ENCODE measurements around the gene IFI44.

The IFI44 gene

GRCh38 chr1:78652019-78652560, 2.5 kb downstream of the IFI44 start:
- no peak for DNase-seq (ENCODE audit: low spot score)

- DNase-seq (ENCODE audit: low spot score) = no peak
Measured at GRCh38 chr1:78658901-78659300, 9.3 kb downstream of the IFI44 start.

GRCh38 chr1:78663923-78664322, 14.3 kb downstream of the IFI44 start:
- no peak for DNase-seq (ENCODE audit: low spot score)

DNA sequence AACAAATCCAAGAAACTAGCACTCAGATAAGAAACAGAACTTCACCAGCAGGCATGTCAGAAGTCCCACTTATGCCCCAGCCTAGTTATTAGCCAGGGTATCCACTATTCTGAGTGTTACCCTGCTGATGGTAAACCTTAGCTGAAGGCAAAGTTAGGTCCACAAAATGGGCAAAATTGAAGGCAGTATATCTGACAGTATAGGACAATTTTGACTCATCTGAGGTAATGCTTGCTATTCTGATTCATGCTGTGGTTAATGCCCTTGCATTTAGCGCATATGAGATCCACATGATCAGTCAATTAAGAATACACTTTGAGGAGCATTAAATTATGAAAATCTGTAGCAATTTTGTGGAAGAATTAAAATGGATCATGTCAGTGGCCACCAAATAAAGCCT, 15.1 kb downstream of the IFI44 start:
- no peak for DNase-seq (ENCODE audit: low spot score)

DNA sequence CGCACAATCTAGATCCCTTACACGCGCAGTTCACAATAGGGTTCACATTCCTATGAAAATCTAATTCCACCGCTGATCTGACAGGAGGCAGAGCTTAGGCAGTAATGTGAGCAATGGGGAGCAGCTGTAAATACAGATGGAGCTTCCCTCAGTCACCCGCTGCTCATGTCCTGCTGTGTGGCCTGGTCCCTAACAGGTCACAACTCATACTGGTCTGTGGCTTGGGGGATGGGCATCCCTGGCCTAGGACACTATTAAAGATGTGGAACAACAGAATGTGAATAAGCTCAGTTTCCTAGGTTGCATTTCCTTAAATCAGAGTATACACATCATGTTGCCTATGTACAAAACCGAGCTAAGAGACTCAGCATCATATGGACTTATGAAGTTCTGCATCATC, 16.2 kb downstream of the IFI44 start:
- no peak for DNase-seq (ENCODE audit: low spot score)

- DNase-seq (ENCODE audit: low spot score) = no peak
Measured at GRCh38 chr1:78667939-78668338, 18.3 kb downstream of the IFI44 start.

GRCh38 chr1:78668427-78668826, 18.8 kb downstream of the IFI44 start:
- no peak for DNase-seq (ENCODE audit: low spot score)

- DNase-seq (ENCODE audit: low spot score) = no peak
Measured at GRCh38 chr1:78672428-78672827, 22.8 kb downstream of the IFI44 start.

- DNase-seq (ENCODE audit: low spot score) = no peak
Measured at GRCh38 chr1:78673120-78673519, 23.5 kb downstream of the IFI44 start.

DNA sequence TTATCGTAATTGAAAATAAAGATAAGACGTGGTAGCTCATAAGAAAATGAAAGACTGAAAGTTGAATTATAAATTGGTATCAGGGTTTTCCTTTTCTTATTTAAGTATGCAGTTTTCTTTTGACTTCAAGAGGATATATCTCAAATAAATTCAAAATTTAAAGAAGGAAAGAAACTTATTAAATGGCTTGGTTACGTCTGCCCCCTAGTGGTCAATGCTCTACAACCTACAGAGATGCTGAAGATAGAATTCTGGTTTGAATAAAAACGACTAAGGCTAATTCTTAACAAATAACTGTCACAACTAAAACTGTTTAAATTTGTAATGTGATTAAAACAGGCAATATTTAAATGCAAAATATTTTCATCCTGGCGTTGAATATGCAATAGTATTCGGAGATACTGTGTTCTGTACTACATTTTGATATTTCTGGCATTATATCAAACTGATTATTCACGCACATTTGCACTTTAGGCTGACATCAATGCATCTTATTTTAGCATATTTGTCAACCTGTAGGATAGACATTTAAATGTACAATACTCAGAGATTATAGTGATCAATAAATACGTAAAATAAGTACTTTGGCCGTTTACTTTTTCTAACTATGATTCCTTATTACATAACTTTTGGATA, 26.8 kb downstream of the IFI44 start:
- peak; percentile 68 for DNase-seq (ENCODE audit: low spot score)

DNA sequence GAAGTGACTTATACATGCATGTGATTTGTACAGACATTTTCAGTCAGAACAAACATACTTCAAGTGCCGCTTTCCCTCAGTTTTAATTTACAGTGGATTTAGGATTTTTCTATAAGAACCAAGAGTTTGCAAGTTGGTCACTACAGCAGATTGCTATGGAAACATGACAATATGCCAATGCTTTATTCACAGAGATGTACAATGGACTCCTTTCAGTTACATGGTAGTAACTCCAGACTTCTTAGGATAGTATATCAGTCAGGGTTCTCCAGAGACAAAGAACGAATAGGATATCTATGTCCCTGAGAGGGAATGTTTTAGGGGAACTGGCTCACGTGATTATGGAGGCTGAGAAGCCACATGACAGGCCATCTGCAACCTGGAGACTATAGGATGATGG, 27.4 kb downstream of the IFI44 start:
- DNase-seq (ENCODE audit: low spot score) = no peak

DNA sequence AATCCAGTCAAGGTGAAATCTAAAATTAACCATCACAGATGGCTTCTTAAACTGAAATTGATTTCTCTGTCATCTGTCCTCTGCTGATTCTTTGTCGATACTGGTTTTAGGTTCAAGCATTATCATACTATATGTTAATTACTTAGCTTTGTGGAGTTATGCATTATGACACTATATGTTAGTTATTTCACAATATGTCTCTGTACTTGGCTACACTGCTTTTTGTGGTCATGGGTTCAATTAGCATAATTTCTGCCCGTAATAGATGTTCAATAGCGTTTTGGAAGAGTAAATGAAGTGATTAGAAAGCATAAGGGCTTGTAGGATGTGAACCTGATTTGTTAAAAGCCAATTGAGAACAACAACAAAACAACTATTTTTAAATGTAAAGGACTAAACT, 28.2 kb downstream of the IFI44 start:
- no peak for DNase-seq (ENCODE audit: low spot score)

DNA sequence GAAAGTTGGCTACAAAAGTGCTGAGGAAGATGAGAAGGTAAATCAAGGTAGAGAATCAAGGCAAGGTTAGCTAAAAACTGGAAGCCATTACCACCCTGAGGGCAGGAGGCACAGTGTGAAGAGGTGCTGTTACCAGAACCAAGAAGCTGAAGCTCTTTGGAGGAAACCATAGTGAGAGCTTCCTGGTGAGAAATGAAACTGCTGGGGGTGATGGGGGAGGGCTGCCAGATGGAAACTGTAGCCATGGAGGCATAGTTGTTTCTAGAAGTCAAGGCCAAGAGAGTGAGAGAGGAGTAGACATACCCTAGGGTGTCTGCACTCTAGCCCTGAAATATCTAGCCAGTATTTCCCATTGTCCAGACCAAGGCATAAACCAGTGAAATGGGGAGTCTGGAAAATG, 28.7 kb downstream of the IFI44 start:
- DNase-seq (ENCODE audit: low spot score) = no peak

DNA sequence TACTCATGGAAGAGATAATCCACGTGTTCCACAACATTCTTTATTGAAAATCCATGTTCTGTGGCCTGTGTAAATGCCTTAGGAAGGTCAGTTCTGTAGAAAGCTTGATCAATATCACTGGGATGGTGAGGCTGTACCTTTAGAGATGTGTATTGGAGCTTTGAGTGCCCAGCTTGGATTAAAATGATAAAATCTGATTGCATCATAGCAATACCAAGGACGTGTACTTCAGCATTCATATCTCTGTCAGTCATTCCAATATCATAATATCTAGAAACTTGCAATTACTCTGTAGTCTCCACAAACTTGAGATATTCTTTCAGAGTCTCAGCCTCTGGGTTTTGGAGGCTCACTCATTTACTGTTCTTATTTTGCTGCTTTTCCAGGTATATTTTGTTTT, 31.6 kb downstream of the IFI44 start:
- no peak for DNase-seq (ENCODE audit: low spot score)

DNA sequence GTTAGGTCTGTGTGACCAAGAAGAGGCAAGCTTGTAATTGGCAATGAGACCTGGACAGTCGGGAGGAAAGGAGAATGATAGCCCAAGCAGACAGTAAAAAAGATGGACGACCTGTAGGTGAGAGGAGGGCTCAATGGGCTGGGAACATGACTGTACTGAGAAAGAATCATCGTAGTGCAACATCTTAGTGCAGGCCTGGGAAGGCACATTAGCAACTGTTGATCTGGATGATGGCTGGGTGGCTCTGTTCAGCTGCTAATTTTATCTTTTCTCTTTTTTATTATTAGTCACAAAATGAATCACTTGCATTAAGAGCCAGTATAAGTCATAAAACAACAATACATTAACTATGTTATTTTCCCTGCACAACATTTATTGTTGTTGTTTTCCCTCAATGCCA, 32.9 kb downstream of the IFI44 start:
- DNase-seq (ENCODE audit: low spot score) = no peak

DNA sequence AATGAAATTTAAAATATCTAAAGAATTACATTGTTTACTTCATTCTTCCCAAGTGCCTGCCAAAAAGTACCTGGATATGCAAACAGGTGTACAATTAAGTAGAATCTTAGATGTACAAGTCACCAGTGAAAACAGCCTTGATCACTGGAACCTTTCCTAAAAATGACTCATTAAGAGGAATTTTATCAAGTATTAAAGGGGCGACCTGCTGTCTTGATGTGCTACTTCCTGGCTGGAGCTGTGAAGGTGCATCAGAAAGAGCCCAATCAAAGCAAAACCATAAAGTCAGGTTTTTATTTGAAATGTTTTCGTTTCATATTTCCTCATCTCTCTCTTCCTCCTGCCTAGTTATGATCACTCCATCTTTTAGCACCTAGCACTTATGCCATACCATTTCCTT, 33.4 kb downstream of the IFI44 start:
- DNase-seq (ENCODE audit: low spot score) = no peak

GRCh38 chr1:78687315-78687714, 37.7 kb downstream of the IFI44 start:
- no peak for DNase-seq (ENCODE audit: low spot score)

DNA sequence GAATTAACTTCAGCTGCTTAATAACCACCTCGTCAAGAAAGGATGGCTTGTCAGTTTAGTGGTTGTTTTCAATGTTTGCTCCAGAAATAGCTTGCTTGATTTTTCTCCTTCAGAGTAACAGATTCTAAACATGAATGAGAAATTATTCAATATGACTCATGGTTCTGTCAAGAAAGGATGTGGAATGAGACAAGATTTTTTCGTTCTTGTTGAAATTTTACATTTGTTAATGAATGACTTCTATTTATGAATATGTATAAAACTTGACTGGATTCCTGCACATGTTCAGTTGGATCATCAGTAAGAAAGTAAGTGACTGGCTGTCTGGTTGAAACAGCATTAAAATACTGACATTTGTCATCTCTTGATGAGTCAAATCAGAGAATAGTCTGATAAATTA, 38.3 kb downstream of the IFI44 start:
- DNase-seq (ENCODE audit: low spot score) = peak; percentile 31

- DNase-seq (ENCODE audit: low spot score) = peak; percentile 64
Measured at GRCh38 chr1:78688697-78689096, 39.1 kb downstream of the IFI44 start.

DNA sequence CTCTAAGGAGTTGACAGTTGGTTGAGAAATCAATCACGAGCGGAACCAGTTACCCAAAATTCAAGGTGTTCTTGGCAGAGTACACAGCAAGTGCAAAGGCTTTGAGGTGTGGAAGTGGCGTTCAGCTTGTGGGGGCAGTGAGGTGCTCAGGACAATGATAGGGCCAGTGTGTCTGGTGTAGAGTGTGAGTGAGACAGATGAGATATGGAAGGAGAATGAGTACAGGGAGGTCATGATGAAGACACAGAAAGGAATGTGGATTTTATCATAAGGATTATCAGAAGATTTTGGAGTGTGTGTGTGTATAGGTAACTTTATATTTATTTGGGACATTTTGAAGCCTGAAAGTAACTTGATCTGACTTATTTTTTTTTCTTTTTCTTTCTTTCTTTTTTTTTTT, 40.9 kb downstream of the IFI44 start:
- no peak for DNase-seq (ENCODE audit: low spot score)

- DNase-seq (ENCODE audit: low spot score) = peak; percentile 17
Measured at GRCh38 chr1:78691995-78692747, 42.5 kb downstream of the IFI44 start.

DNA sequence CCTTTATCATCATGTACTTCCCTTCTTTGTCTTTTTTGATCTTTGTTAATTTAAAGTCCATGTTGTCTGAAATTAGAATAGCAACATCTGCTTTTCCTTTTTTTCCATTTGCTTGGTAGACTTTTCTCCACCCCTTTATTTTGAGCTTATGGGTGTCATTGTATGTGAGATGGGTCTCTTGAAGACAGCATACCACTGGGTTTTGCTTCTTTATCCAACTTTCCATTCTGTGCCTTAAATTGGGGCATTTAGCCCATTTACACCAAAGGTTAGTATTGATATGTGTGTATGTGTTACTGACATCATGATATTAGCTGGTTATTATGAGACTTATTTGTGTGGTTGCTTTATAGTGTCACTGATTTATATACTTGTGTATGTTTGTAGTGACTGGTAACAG, 50.2 kb downstream of the IFI44 start:
- DNase-seq (ENCODE audit: low spot score) = no peak

- no peak for DNase-seq (ENCODE audit: low spot score)
Measured at GRCh38 chr1:78702426-78702825, 52.8 kb downstream of the IFI44 start.

GRCh38 chr1:78703806-78704205, 54.2 kb downstream of the IFI44 start:
- no peak for DNase-seq (ENCODE audit: low spot score)

All from GM03348 (cell line).